ENCODE measurements around the gene CCNY.

DNA sequence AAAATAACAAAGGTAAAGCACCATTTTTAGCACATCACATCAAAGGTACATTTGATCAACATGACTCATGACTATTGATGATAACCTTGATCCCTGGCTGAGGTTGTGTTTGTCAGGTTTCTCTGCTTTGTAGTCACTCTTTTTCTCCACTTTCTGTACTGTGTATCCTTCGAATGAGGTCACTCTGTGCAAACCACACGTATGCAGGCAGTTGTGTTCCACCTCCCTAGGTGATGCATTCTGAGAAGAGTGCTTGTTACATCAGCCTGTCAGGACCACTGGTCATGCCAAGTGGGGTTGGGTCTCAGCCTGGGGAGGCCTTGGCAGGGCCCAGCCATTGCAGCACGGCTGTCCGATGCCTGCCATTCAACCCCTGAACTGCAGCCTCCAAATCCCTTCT is 206.0 kb downstream of the CCNY start:
- TF ChIP-seq RAD21 (IDR thresholded peaks at IDR 0.05; ENCODE audit: low read depth) (no peak), TEAD4 (IDR thresholded peaks at IDR 0.05) (no peak)

Data from Ishikawa (cell line).